22Rv1 (cell line): ENCODE data around the gene ANK2.

Experiments
- H3K27ac ChIP-seq: fragments of 450-650 bp; 2 replicates; pipeline ENCODE4 v1.5.1; 2017
- ZFX ChIP-seq: fragments of 450-650 bp; IDR thresholded peaks from 2 replicates; pipeline ENCODE4 v1.6.1; 2017; ENCODE audit warnings: antibody characterized with exemption, borderline replicate concordance
- TF ChIP-seq, protein P1 (sequence below): fragments of 450-650 bp; IDR thresholded peaks from 2 replicates; pipeline ENCODE4 v1.5.1; 2017; ENCODE audit warnings: mild to moderate bottlenecking

ANK2 gene

GRCh38 chr4:113009461-113009860 lies 40.0 kb upstream of the ANK2 start:
- TF ChIP-seq, protein P1, sequence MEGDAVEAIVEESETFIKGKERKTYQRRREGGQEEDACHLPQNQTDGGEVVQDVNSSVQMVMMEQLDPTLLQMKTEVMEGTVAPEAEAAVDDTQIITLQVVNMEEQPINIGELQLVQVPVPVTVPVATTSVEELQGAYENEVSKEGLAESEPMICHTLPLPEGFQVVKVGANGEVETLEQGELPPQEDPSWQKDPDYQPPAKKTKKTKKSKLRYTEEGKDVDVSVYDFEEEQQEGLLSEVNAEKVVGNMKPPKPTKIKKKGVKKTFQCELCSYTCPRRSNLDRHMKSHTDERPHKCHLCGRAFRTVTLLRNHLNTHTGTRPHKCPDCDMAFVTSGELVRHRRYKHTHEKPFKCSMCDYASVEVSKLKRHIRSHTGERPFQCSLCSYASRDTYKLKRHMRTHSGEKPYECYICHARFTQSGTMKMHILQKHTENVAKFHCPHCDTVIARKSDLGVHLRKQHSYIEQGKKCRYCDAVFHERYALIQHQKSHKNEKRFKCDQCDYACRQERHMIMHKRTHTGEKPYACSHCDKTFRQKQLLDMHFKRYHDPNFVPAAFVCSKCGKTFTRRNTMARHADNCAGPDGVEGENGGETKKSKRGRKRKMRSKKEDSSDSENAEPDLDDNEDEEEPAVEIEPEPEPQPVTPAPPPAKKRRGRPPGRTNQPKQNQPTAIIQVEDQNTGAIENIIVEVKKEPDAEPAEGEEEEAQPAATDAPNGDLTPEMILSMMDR = no peak
- no peak for TF ChIP-seq ZFX
- H3K27ac ChIP-seq = no peak overlapping the region

DNA sequence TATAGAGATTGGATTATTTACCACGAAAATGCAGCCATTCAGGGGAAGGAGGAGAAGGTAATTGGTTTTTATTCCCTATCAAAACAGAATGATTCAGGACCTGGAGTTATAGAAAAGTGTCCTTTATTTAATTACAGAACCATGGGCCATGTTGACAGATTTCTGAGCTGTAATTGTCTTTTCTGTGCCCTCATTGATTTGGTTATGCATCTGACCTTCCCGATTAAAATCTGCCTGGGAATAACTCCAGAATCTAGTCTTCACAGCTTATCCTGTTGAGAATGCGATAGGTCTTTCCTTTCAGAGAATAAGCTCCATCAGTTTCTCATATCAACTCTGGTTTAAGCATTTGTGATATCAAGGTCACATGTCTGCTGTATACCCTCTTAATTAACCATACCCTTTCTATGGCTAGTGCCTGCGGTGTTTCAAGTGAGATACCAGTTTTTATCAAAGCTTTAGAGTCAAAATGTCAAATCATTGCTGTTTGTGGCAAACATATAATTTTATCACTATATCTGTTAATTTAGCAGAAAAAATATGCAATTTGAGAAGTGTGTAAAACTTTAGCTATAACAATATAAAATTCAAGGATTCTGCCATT lies 37.2 kb upstream of the ANK2 start:
- no peak for TF ChIP-seq ZFX
- TF ChIP-seq, protein P1 = no peak
- no peak overlapping the region for H3K27ac ChIP-seq

- TF ChIP-seq ZFX = no peak
- TF ChIP-seq, protein P1 = no peak
- H3K27ac ChIP-seq = no peak overlapping the region
Observed at GRCh38 chr4:113012786-113013185, 36.7 kb upstream of the ANK2 start.

DNA sequence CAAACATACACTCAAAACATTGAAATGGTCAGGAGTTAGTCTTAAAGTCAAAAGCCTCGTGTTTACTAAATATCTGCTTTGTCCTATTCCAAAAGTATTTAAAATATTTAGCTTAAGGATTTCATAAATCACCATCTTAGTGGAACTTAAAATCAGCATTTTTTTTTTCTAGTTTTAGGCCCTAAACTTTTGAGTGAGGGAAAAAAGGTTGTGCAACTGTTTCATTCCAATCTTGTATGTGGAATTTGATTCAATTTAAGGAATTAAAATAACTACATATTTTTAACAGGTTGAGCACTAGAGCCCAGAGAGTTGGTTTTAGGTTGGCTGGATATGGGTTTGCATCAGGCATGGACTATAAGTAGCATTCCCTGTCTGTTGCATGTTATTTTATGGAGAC lies 35.7 kb upstream of the ANK2 start:
- no peak for TF ChIP-seq ZFX
- TF ChIP-seq, protein P1 = no peak
- H3K27ac ChIP-seq = no peak overlapping the region

GRCh38 chr4:113016377-113016776 lies 33.1 kb upstream of the ANK2 start:
- no peak for TF ChIP-seq ZFX
- TF ChIP-seq, protein P1 = no peak
- H3K27ac ChIP-seq = no peak overlapping the region

GRCh38 chr4:113020966-113021365 lies 28.5 kb upstream of the ANK2 start:
- TF ChIP-seq, protein P1 = no peak
- no peak for TF ChIP-seq ZFX
- H3K27ac ChIP-seq = no peak overlapping the region

GRCh38 chr4:113024388-113024787 lies 25.1 kb upstream of the ANK2 start:
- TF ChIP-seq, protein P1 = no peak
- no peak for TF ChIP-seq ZFX
- H3K27ac ChIP-seq = no peak overlapping the region
